Stomach (tissue), 9 donors: ENCODE results near the gene ATXN1. TPM values are rescaled to one million over a fixed set of nuclear protein-coding genes. Genes with fewer than 3 reads are reported as not detected.

Experiments
- DNase-seq, 2 donors: peaks; one replicate each; pipeline versions ENCODE4 v3.0.0 to v3.0.0-alpha.2; 2013 to 2019
- H3K27ac ChIP-seq, 5 donors: fragments of 200-600 bp in 4 of 5; sonication (generic) in 4 of 5; one replicate each; pipeline ENCODE4 v1.5.1; 2013 to 2019; ENCODE audit warnings: mild to moderate bottlenecking in 1 of 5, moderate library complexity in 1 of 5
- H3K27me3 ChIP-seq, 3 donors: fragments of 200-600 bp; sonication (generic); one replicate each; pipeline ENCODE4 v1.5.1; 2017 to 2019; ENCODE audit warnings: mixed run types in 1 of 3
- H3K36me3 ChIP-seq, 4 donors: fragments of 200-600 bp; sonication (generic); 1 replicate in 3 of 4; 2 replicates in 1 of 4; pipeline ENCODE4 v1.5.1; 2016 to 2019
- H3K4me1 ChIP-seq, 4 donors: fragments of 200-600 bp; sonication (generic); one replicate each; pipeline ENCODE4 v1.5.1; 2016 to 2019
- H3K4me3 ChIP-seq, 4 donors: fragments of 200-600 bp; sonication (generic) in 3 of 4; one replicate each; pipeline ENCODE4 v1.5.1; 2016 to 2019; ENCODE audit warnings: mild to moderate bottlenecking in 1 of 4
- H3K9me3 ChIP-seq, 4 donors: fragments of 200-600 bp; sonication (generic); one replicate each; pipeline ENCODE4 v1.5.1; 2016 to 2019
- CTCF ChIP-seq, 7 experiments: fragments of 450-650 bp in 4 of 7; fragments of 200-600 bp in 3 of 7; sonication (generic) in 3 of 7; IDR thresholded peaks; one replicate each; pipeline ENCODE4 v1.5.1; 2016 to 2019; ENCODE audit warnings: antibody characterized with exemption in 7 of 7, control low read depth in 2 of 7, mild to moderate bottlenecking in 1 of 7
- EP300 ChIP-seq: sonication (generic); formaldehyde crosslinking; IDR thresholded peaks from one replicate; pipeline ENCODE4 v1.6.1; 2017; ENCODE audit warnings: antibody characterized with exemption
- POLR2A ChIP-seq, 4 donors: fragments of 450-650 bp; IDR thresholded peaks; one replicate each; pipeline ENCODE4 v1.6.1; 2016; ENCODE audit warnings: antibody characterized with exemption in 4 of 4, control low read depth in 2 of 4, mild to moderate bottlenecking in 1 of 4, moderate library complexity in 1 of 4
- POLR2AphosphoS5 ChIP-seq, 3 donors: sonication (generic); formaldehyde crosslinking; IDR thresholded peaks; one replicate each; pipeline ENCODE4 v1.6.1; 2016; ENCODE audit warnings: antibody characterized with exemption in 3 of 3
- WGBS, 5 donors: extraction: QIAGEN DNeasy Blood & Tissue Kit in 3 of 5; methylation state at CpG; one replicate each; pipeline versions ENCODE4 v1.1.5 to v1.1.7; 2013 to 2018; 5-methylcytosine and 5-hydroxymethylcytosine counted together
- intact Hi-C: fragments of 100-400 bp; cut with DNase I; formaldehyde crosslinking; loops from one replicate; pipeline ENCODE4 v1.15.1; 2023; ENCODE audit warnings: low total_unique reads
- polyA plus RNA-seq, 3 donors: library from polyadenylated mRNA; stranded (reverse); fragments of 200-250 nt; gene quantifications; one replicate each; pipeline ENCODE4 v1.2.3, GENCODE V29; 2013
- total RNA-seq, 5 donors: library from RNA; depleted of rRNA; stranded (reverse); fragments of >200 nt; gene quantifications; one replicate each; pipeline versions ENCODE4 v1.1.0 to v1.2.3, GENCODE V29; 2014 to 2016
- donor health status: healthy with polysubstance abuse.
- donor health status: Bipolar disorder and iron deficiency.
- donor health status: healthy.

The ATXN1 gene
- total and polyA plus RNA-seq, 8 donors: 5.2 to 106 (median 39.0) TPM

GRCh38 chr6:16306334-16306733, 454.9 kb downstream of the ATXN1 start:
- no peak for DNase-seq
- H3K9me3 ChIP-seq: no peaks in the 10 kb centered on the region
- no peak for TF ChIP-seq POLR2AphosphoS5 (IDR thresholded peaks at IDR 0.05)
- TF ChIP-seq EP300: no peak
- TF ChIP-seq CTCF (IDR thresholded peaks at IDR 0.05): no peak
- no peak for TF ChIP-seq POLR2A (IDR thresholded peaks at IDR 0.05)
- no peak overlapping the region for H3K27ac ChIP-seq
- intact Hi-C loops: no loop called here
- no peaks in the 10 kb centered on the region for H3K4me1 ChIP-seq
- no peaks in the 10 kb centered on the region for H3K27me3 ChIP-seq
- peaks cover 4 to 62% (median 55%) of the 10 kb centered on the region in 4 donors for H3K36me3 ChIP-seq
- no peak overlapping the region for H3K4me3 ChIP-seq
- WGBS, 5 donors: 85 to 93% (median 89%) methylated on average over 20 of the region's 20 CpGs

DNA sequence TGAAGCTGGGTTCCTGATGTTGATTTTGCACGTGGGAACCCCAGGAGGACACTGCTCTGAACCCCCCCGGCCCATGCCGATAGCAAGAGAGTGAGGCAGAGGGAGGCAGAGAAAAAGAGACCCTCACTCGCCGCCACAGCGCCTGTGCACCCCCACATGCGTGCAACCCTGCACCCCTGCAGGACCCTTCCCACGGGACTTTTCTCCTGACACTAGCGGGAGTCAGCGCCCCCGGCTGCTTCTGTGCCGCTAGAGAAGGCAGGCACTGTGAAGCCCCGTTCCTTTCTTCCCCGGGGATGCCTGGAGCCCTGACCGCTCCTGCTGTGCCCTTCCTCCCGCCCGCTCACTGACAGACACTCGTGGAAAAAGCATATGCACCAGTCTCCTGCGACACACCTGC, 455.5 kb downstream of the ATXN1 start:
- intact Hi-C loops: no loop called here
- Histone ChIP-seq H3K36me3 (peaks cover 4 to 65% (median 58%) of the 10 kb centered on the region in 4 donors), H3K27me3 (no peaks in the 10 kb centered on the region), H3K4me1 (no peaks in the 10 kb centered on the region), H3K4me3 (no peak overlapping the region), H3K9me3 (no peaks in the 10 kb centered on the region), H3K27ac (no peak overlapping the region)
- 82 to 92% (median 88%) methylated on average over 19 of the region's 19 CpGs for WGBS, 5 donors
- no peak for DNase-seq
- no peak for TF ChIP-seq POLR2A (IDR thresholded peaks at IDR 0.05)
- no peak for TF ChIP-seq EP300
- TF ChIP-seq POLR2AphosphoS5 (IDR thresholded peaks at IDR 0.05): no peak
- no peak for TF ChIP-seq CTCF (IDR thresholded peaks at IDR 0.05)

DNA sequence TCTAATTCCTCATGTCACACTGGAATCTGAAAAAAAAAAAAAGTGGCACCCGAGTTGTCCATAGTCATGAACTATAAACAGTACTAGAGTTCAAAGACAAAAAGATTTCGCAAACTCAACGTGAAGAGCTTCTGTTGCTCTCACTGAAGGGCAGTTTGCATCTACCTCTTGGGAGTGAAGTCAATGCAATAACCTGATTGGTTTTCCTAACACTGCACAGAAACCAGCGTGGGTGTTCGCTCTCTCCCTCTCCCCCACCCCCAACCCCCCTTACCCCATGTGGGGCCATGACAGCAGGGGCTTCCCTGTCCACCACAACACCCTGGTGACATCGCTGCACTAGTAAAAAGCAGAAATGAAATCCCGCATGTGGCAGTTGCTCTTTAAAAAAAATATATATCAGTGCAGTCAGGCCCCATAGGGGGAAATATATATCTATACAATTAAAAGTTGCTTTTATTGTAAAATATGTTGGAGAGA, 456.0 kb downstream of the ATXN1 start:
- Histone ChIP-seq H3K9me3 (no peaks in the 10 kb centered on the region), H3K4me3 (no peak overlapping the region), H3K36me3 (peaks cover 4 to 65% (median 59%) of the 10 kb centered on the region in 4 donors), H3K27me3 (no peaks in the 10 kb centered on the region), H3K4me1 (no peaks in the 10 kb centered on the region), H3K27ac (no peak overlapping the region)
- DNase-seq: no peak
- TF ChIP-seq EP300 (no peak), CTCF (IDR thresholded peaks at IDR 0.05) (no peak), POLR2A (IDR thresholded peaks at IDR 0.05) (no peak), POLR2AphosphoS5 (IDR thresholded peaks at IDR 0.05) (no peak)
- WGBS, 5 donors: 75 to 83% (median 77%) methylated on average over 7 of the region's 7 CpGs
- intact Hi-C loops: no loop called here

DNA sequence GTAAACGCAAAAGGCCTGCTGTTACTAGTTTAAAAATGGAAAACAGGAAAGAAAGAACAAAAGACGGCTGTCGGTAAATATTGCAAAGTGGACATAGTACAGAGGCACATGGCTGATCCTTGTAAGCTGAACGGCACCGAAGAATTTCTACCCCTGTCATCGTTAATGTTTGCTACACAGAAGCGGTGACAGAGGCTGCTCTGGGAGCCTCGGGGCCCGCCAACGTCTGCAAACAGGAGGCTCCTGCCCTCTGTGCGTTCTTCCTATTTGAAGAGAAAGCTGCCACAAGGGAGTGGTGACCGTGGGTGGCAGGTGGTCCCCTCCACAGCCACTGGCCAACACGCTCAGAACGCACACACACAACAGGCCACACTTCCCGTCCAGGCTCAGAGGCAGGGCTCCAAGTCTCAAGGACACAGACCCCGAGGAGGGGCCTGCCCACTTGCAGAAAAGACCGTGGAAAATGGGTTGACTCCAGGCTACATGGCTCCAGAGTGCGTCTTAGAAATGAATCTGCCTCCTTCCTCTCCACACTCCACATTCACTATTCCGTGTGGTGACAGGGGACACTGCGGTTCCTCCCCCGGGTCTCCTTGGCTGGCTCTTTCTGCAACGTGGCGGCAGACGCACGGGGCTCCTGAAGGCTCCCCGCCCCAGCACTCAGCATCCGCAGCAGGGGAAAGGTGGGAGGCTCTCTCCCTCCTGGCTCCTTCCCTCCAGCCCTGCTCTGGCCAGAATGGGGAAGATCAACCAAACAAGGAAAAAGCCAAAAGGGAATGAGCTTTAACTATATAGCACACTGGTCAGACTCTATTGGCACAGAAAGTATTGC, 458.3 kb downstream of the ATXN1 start:
- peaks cover 4 to 54% (median 53%) of the 10 kb centered on the region in 4 donors for H3K36me3 ChIP-seq
- no peaks in the 10 kb centered on the region for H3K9me3 ChIP-seq
- H3K27me3 ChIP-seq: no peaks in the 10 kb centered on the region
- 66 to 71% (median 70%) methylated on average over 21 to 27 of the region's 27 CpGs for WGBS, 5 donors
- TF ChIP-seq CTCF (IDR thresholded peaks at IDR 0.05): no peak
- no peak for TF ChIP-seq POLR2A (IDR thresholded peaks at IDR 0.05)
- no peak for TF ChIP-seq EP300
- TF ChIP-seq POLR2AphosphoS5 (IDR thresholded peaks at IDR 0.05): no peak
- H3K4me3 ChIP-seq: no peak overlapping the region
- peak in 1 of 2 donors; percentile 36 for DNase-seq
- intact Hi-C loops: no loop called here
- H3K4me1 ChIP-seq: no peaks in the 10 kb centered on the region
- H3K27ac ChIP-seq: no peak overlapping the region
